Left lung (tissue), 10 donors: ENCODE results near the gene ARRDC3. TPM values are rescaled to one million over a fixed set of nuclear protein-coding genes. Genes with fewer than 3 reads are reported as not detected.

Source experiments
- ATAC-seq: fragments of 200-7000 bp; cut with Tn5 transposase; one replicate; pipeline ENCODE4 v1.9.1; 2020; ENCODE audit warnings: moderate library complexity
- DNase-seq, 4 donors: peaks; one replicate each; pipeline ENCODE4 v3.0.0-alpha.2; 2013 to 2020
- H3K27ac ChIP-seq, 2 donors: fragments of 200-600 bp; sonication (generic) in 1 of 2; one replicate each; pipeline versions ENCODE4 v1.5.0 to v1.8.0; 2020 to 2021
- H3K27me3 ChIP-seq, 2 donors: fragments of 200-600 bp; sonication (generic) in 1 of 2; one replicate each; pipeline versions ENCODE4 v1.5.0 to v1.8.0; 2020 to 2021
- H3K36me3 ChIP-seq, 2 donors: fragments of 200-600 bp; sonication (generic) in 1 of 2; one replicate each; pipeline versions ENCODE4 v1.5.0 to v1.8.0; 2020 to 2021
- H3K4me1 ChIP-seq, 2 donors: fragments of 200-600 bp; one replicate each; pipeline ENCODE4 v1.8.0; 2021
- H3K4me3 ChIP-seq, 2 donors: fragments of 200-600 bp; sonication (generic) in 1 of 2; one replicate each; pipeline versions ENCODE4 v1.5.0 to v1.8.0; 2020 to 2021; ENCODE audit warnings: mild to moderate bottlenecking in 1 of 2
- H3K9me3 ChIP-seq, 2 donors: fragments of 200-600 bp; sonication (generic) in 1 of 2; one replicate each; pipeline versions ENCODE4 v1.5.0 to v1.8.0; 2020 to 2021
- intact Hi-C, 2 donors: fragments of 100-400 bp; cut with DNase I; formaldehyde crosslinking; loops; one replicate each; pipeline versions ENCODE4 v1.11.2 to v1.14.2; 2022
- polyA plus RNA-seq, 6 donors: library from polyadenylated mRNA; unstranded; fragments of 120-200 nt; gene quantifications; one replicate each; pipeline ENCODE4 v1.2.1, GENCODE V29; 2013; ENCODE audit not compliant: insufficient read length in 6 of 6
- total RNA-seq, 2 donors: library from RNA; stranded (reverse); fragmentation: NEBNext Ultra II Directional; extraction: Animal tissue kit (Norgen Biotek cat#: 25700); gene quantifications; one replicate each; pipeline ENCODE4 v1.2.1, GENCODE V29; 2021
- TF ChIP-seq, protein P1 (sequence below), 2 donors: fragments of 200-600 bp; sonication (generic) in 1 of 2; IDR thresholded peaks; one replicate each; pipeline versions ENCODE4 v1.5.0 to v1.8.0; 2021; ENCODE audit warnings: antibody characterized with exemption in 2 of 2
- donor health status: DM: no; HTN: yes; CAD: no.
- donor health status: DM: no; HTN: no; CAD: no.

The ARRDC3 gene
- total and polyA plus RNA-seq, 8 donors = 80.3 to 286 (median 128) TPM

DNA sequence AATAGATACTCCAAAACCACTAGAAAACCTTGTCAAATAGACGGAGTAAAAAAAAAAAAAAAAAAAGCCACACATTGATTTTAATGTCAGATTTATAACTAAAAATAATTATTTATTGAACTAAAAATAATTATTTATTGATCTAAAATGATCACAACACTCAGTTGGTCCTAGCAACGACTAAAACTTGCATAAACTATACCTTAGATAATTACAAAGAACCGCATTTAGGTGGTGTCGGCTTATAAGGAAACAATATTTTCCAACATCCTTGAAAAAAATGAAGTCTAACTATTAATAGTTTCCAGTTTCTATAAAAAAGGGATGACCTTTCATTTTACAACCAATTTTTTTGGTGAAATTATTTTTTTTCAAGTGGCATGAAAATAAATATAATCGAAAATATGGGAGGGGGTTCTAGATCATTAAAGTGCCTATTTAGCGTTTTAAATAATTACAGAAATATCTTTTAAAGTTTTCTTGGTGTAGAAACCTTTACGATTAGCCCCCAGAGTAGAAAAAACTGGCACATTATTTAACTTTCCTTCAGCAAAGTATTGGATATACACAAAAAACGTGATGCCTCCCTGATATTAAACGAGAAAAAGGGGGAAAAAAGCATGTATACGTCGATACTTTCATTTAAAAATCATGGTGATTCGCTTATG is 3.7 kb downstream of the ARRDC3 start:
- DNase-seq = no peak
- Histone ChIP-seq H3K36me3 (peaks cover 0 to 36% of the 10 kb centered on the region in 2 donors), H3K9me3 (no peaks in the 10 kb centered on the region), H3K27ac (peak overlapping the region; percentile 99 to 100), H3K27me3 (no peaks in the 10 kb centered on the region), H3K4me1 (peaks cover 4 to 47% of the 10 kb centered on the region in 2 donors), H3K4me3 (peak overlapping the region; percentile 63 to 76)
- no peak for ATAC-seq
- intact Hi-C loops = no loop called here
- TF ChIP-seq, protein P1, sequence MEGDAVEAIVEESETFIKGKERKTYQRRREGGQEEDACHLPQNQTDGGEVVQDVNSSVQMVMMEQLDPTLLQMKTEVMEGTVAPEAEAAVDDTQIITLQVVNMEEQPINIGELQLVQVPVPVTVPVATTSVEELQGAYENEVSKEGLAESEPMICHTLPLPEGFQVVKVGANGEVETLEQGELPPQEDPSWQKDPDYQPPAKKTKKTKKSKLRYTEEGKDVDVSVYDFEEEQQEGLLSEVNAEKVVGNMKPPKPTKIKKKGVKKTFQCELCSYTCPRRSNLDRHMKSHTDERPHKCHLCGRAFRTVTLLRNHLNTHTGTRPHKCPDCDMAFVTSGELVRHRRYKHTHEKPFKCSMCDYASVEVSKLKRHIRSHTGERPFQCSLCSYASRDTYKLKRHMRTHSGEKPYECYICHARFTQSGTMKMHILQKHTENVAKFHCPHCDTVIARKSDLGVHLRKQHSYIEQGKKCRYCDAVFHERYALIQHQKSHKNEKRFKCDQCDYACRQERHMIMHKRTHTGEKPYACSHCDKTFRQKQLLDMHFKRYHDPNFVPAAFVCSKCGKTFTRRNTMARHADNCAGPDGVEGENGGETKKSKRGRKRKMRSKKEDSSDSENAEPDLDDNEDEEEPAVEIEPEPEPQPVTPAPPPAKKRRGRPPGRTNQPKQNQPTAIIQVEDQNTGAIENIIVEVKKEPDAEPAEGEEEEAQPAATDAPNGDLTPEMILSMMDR (IDR thresholded peaks at IDR 0.05) = no peak

DNA sequence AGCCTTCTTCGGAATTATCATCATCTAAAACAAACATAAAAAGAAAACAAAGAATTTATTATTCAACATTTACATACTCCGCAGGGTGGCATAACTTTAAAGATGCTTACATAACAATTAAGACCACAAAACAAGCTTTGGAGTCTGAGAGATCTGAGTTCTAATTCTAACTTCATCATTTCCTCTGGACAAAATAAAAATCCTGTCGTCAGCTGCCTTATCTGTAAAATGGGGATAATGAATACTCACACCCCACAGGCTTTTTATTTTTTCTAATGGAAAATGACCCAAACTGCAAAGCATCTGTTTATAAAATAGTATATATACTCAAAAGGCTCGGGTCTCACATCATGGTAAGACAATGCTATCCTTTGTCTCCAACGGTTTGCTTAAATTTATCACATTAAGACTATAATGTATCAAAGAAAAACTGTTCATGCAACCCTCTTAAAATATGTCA is 4.3 kb downstream of the ARRDC3 start:
- TF ChIP-seq, protein P1 (IDR thresholded peaks at IDR 0.05) = no peak
- no peaks in the 10 kb centered on the region for H3K9me3 ChIP-seq
- H3K36me3 ChIP-seq = peaks cover 4 to 42% of the 10 kb centered on the region in 2 donors
- DNase-seq (no peak), ATAC-seq (no peak)
- H3K27ac ChIP-seq = peak overlapping the region; percentile 99 to 100
- H3K4me3 ChIP-seq = peak overlapping the region; percentile 63 to 76
- no peaks in the 10 kb centered on the region for H3K27me3 ChIP-seq
- intact Hi-C loops = no loop called here
- peaks cover 2 to 44% of the 10 kb centered on the region in 2 donors for H3K4me1 ChIP-seq

DNA sequence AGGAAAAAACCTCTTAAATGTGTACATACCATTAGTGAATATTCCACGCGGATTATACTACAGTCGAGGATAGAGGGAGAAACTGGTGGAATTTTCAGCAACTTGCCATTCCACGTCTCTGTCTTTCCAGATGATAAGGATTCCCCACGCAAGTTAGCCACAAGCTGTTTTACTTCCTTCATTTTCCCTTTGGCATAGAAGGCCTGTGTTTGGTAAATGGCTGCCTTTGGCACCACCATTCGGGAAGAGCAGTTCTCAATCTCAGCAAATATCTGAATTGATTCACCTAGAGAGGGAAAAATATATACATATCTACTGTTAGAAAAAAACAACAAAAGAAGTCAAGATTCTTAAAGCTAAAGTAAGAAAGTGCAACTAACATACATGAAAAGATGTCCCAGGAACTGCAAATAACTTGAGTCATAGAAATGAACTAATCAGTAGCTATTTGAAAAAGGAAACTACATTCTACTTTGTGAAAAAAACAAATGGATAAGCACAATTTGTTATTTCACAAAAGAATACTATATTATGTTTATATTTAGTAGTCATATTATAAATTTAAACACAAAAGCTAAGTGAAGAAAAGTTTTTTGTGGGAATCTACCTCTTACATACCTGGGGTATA is 8.1 kb downstream of the ARRDC3 start:
- Histone ChIP-seq H3K4me3 (no peak overlapping the region), H3K27me3 (no peaks in the 10 kb centered on the region), H3K4me1 (peaks cover 9 to 77% of the 10 kb centered on the region in 2 donors), H3K9me3 (no peaks in the 10 kb centered on the region), H3K36me3 (peaks cover 7 to 80% of the 10 kb centered on the region in 2 donors), H3K27ac (peak overlapping the region; percentile 53 to 100)
- no peak for ATAC-seq
- TF ChIP-seq, protein P1 (IDR thresholded peaks at IDR 0.05) = no peak
- intact Hi-C loops = no loop called here
- DNase-seq = no peak

DNA sequence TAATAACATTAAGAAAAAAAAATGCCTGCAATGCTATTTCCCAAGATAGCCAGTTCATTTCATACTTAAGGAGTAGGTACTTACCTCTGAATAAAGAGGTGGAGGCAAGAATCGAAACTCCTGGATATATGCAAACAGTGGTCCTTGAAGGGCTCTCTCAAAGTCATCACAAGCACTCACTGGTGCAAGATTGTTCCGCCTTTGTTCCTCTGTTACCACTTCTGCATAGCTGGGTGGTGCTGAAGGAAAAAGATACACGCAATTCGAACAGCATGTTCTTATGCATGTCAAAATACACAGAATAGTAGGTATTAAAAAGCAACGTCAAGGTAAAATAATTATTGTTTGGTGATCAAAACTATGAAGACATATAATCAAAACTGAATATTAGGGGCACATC is 9.5 kb downstream of the ARRDC3 start:
- Histone ChIP-seq H3K4me3 (no peak overlapping the region), H3K27ac (peak overlapping the region in 1 of 2 donors; percentile 100), H3K27me3 (no peaks in the 10 kb centered on the region), H3K36me3 (peaks cover 7 to 94% of the 10 kb centered on the region in 2 donors), H3K4me1 (peaks cover 9 to 85% of the 10 kb centered on the region in 2 donors), H3K9me3 (no peaks in the 10 kb centered on the region)
- DNase-seq (no peak), ATAC-seq (peak; percentile 71)
- intact Hi-C loops = no loop called here
- TF ChIP-seq, protein P1 (IDR thresholded peaks at IDR 0.05) = no peak

DNA sequence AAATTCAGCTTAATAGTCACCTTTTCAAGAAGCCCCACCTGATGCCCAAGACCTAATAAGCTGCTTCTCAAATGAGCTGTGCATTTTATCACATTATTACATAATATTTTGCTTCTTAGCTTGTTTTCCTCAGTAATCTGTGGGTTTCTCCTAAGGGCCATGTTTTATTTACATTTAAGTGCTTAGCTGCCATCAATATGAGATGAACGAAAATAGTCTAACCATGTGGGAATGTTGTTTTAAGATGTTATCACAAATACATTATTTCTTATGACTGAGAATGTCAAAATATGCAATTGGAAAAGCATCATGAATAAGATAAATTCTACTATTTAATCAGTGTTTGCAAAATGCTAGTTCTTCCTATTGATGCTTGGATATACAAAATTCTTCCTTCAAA is 10.1 kb downstream of the ARRDC3 start:
- no peaks in the 10 kb centered on the region for H3K27me3 ChIP-seq
- no peaks in the 10 kb centered on the region for H3K9me3 ChIP-seq
- DNase-seq (no peak), ATAC-seq (no peak)
- peak overlapping the region; percentile 20 to 55 for H3K27ac ChIP-seq
- no peak overlapping the region for H3K4me3 ChIP-seq
- intact Hi-C loops = no loop called here
- TF ChIP-seq, protein P1 (IDR thresholded peaks at IDR 0.05) = no peak
- peaks cover 9 to 79% of the 10 kb centered on the region in 2 donors for H3K4me1 ChIP-seq
- peaks cover 7 to 99% of the 10 kb centered on the region in 2 donors for H3K36me3 ChIP-seq
